ENCODE results near the gene AGAP2. TPM values are rescaled to one million over a fixed set of nuclear protein-coding genes. Genes with fewer than 3 reads are reported as not detected.

The AGAP2 gene
- total RNA-seq, 1 donor from 2014 or later, result 1.5 TPM

DNA sequence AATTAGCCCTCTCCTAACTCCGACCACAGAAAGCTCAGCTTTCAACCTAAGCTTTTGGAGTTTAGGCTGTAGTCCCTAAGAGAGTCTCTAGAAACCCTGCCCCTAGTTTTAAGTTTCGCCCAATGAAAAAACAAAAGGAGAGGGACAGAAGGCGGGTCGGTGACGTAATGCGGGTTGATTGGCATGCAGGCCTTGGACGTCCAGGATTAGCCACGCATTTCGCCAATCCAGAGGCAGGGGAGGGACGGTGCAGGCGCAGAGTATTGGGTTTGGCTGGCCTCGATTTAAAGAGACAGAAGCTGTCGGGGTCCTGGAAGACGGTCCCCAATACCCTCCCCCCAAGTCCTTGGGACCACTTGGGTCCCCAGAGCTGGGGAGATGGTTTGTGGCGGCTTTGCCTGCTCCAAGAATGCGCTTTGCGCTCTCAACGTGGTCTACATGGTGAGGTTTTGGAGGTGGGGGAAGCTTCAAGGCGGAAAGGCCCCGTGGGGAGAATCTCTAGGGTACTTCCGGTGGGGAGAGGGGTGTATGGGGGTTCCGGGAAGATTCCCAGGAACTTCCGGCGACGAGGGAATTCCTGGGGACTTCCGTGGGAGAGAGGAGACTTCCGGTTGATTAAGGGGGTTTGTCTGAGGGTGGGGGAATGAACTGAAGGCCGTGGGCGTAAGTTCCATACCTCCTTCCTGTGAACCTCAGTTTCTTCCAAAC is 6.4 kb upstream of the AGAP2 start, which contains the start of gene TSPAN31:
TSPAN31 (plus strand) TSS at position 263 of the 708 bp plus-strand sequence; CDS start at position 379, 116 bp downstream.
- Histone ChIP-seq H3K27me3 (no peaks in the 10 kb centered on the region), H3K27ac (peak within 1 kb of the TSS; percentile 90), H3K36me3 (peaks cover 0 to 32% of the 10 kb centered on the region in 2 donors), H3K4me3 (peak within 1 kb of the TSS; percentile 59 to 67), H3K9me3 (no peaks in the 10 kb centered on the region), H3K4me1 (peaks cover 14% of the 10 kb centered on the region)
- TF ChIP-seq, protein P1, sequence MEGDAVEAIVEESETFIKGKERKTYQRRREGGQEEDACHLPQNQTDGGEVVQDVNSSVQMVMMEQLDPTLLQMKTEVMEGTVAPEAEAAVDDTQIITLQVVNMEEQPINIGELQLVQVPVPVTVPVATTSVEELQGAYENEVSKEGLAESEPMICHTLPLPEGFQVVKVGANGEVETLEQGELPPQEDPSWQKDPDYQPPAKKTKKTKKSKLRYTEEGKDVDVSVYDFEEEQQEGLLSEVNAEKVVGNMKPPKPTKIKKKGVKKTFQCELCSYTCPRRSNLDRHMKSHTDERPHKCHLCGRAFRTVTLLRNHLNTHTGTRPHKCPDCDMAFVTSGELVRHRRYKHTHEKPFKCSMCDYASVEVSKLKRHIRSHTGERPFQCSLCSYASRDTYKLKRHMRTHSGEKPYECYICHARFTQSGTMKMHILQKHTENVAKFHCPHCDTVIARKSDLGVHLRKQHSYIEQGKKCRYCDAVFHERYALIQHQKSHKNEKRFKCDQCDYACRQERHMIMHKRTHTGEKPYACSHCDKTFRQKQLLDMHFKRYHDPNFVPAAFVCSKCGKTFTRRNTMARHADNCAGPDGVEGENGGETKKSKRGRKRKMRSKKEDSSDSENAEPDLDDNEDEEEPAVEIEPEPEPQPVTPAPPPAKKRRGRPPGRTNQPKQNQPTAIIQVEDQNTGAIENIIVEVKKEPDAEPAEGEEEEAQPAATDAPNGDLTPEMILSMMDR (IDR thresholded peaks at IDR 0.05), result no peak
- TF ChIP-seq POLR2A (IDR thresholded peaks at IDR 0.05) (peak in 1 of 2 donors; percentile 36), POLR2AphosphoS5 (IDR thresholded peaks at IDR 0.05; ENCODE audit: insufficient read depth in 1 of 2, low read depth in 1 of 2) (peak; percentile 88 to 89)
- peak in 1 of 2 donors; percentile 97 for DNase-seq (ENCODE audit: extremely low spot score in 2 of 2)
- intact Hi-C loops (cut with DNase I), result no loop called here

GRCh38 chr12:57744194-57744776 is 5.7 kb upstream of the AGAP2 start:
- Histone ChIP-seq H3K27ac (peak overlapping the region; percentile 90), H3K36me3 (peaks cover 0 to 28% of the 10 kb centered on the region in 2 donors), H3K27me3 (no peaks in the 10 kb centered on the region), H3K4me1 (peaks cover 14% of the 10 kb centered on the region), H3K9me3 (no peaks in the 10 kb centered on the region), H3K4me3 (peak overlapping the region; percentile 59 to 67)
- intact Hi-C loops (cut with DNase I), result no loop called here
- TF ChIP-seq POLR2AphosphoS5 (IDR thresholded peaks at IDR 0.05; ENCODE audit: insufficient read depth in 1 of 2, low read depth in 1 of 2), result no peak
- TF ChIP-seq, protein P1 (IDR thresholded peaks at IDR 0.05), result no peak
- TF ChIP-seq POLR2A (IDR thresholded peaks at IDR 0.05), result no peak
- peak in 1 of 2 donors; percentile 94 for DNase-seq (ENCODE audit: extremely low spot score in 2 of 2)

DNA sequence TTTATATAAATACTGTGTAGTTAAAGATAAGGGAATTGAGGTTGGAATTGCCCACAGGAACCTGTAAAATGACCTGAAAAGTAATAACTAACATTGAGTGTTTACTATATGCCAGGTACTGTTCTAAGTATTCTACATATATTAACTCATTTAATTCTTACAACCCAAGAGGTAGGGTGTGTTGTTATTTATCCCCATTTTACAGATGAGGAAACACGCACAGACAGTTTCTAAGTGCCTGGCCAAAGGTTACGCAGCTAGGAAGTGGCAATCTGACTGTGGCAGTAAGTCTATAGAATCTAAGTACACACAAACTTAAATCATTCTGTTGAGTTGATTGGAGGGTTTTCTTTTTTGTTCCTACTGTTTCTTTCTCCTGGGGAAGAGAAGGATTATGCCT is 5.2 kb upstream of the AGAP2 start:
- DNase-seq (ENCODE audit: extremely low spot score in 2 of 2), result no peak
- no peak overlapping the region for H3K27ac ChIP-seq
- intact Hi-C loops (cut with DNase I), result no loop called here
- no peaks in the 10 kb centered on the region for H3K27me3 ChIP-seq
- no peak overlapping the region for H3K4me3 ChIP-seq
- no peak for TF ChIP-seq POLR2A (IDR thresholded peaks at IDR 0.05)
- no peak for TF ChIP-seq POLR2AphosphoS5 (IDR thresholded peaks at IDR 0.05; ENCODE audit: insufficient read depth in 1 of 2, low read depth in 1 of 2)
- TF ChIP-seq, protein P1 (IDR thresholded peaks at IDR 0.05), result no peak
- H3K4me1 ChIP-seq, result peaks cover 18% of the 10 kb centered on the region
- no peaks in the 10 kb centered on the region for H3K9me3 ChIP-seq
- peaks cover 0 to 23% of the 10 kb centered on the region in 2 donors for H3K36me3 ChIP-seq

GRCh38 chr12:57741844-57742738 is 3.5 kb upstream of the AGAP2 start:
- no peak for DNase-seq (ENCODE audit: extremely low spot score in 2 of 2)
- peaks cover 35% of the 10 kb centered on the region for H3K4me1 ChIP-seq
- intact Hi-C loops (cut with DNase I), result no loop called here
- no peak overlapping the region for H3K27ac ChIP-seq
- no peaks in the 10 kb centered on the region for H3K9me3 ChIP-seq
- H3K27me3 ChIP-seq, result no peaks in the 10 kb centered on the region
- peaks cover 0 to 6% of the 10 kb centered on the region in 2 donors for H3K36me3 ChIP-seq
- peak overlapping the region in 1 of 2 donors; percentile 10 for H3K4me3 ChIP-seq
- TF ChIP-seq, protein P1 (IDR thresholded peaks at IDR 0.05), result no peak
- no peak for TF ChIP-seq POLR2AphosphoS5 (IDR thresholded peaks at IDR 0.05; ENCODE audit: insufficient read depth in 1 of 2, low read depth in 1 of 2)
- TF ChIP-seq POLR2A (IDR thresholded peaks at IDR 0.05), result no peak

Measured in vagina (tissue), 2 donors.